Right lobe of liver (tissue), 4 donors: ENCODE data around the gene PHYHD1.
A peak's percentile ranks its signal among the peaks of the same experiment; 100 is the strongest.

Experiments
- POLR2A ChIP-seq: fragments of 450-650 bp; IDR thresholded peaks from one replicate; pipeline ENCODE4 v1.6.1; 2017; ENCODE audit warnings: antibody characterized with exemption, mild to moderate bottlenecking
- TF ChIP-seq, protein P1 (sequence below), 4 donors: fragments of 200-600 bp in 3 of 4; fragments of 450-650 bp in 1 of 4; IDR thresholded peaks; one replicate each; pipeline versions ENCODE4 v1.5.1 to v1.8.0; 2016 to 2022; ENCODE audit warnings: antibody characterized with exemption in 4 of 4, mild to moderate bottlenecking in 2 of 4
- donor health status: DM: no; HTN: no; CAD: no.
- donor health status: DM: no; HTN: no; CAD: no.
- donor health status: DM: no; HTN: yes; CAD: no.

DNA sequence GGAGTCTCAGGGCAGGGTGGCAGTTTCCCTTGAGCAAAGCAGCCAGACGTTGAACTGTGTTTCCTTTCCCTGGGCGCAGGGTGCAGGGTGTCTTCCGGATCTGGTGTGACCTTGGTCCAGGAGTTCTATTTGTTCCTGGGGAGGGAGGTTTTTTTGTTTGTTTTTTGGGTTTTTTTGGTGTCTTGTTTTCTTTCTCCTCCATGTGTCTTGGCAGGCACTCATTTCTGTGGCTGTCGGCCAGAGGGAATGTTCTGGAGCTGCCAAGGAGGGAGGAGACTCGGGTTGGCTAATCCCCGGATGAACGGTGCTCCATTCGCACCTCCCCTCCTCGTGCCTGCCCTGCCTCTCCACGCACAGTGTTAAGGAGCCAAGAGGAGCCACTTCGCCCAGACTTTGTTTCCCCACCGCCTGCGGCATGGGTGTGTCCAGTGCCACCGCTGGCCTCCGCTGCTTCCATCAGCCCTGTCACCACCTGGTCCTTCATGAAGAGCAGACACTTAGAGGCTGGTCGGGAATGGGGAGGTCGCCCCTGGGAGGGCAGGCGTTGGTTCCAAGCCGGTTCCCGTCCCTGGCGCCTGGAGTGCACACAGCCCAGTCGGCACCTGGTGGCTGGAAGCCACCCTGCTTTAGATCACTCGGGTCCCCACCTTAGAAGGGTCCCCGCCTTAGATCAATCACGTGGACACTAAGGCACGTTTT, 3.5 kb upstream of the PHYHD1 start:
- TF ChIP-seq, protein P1, sequence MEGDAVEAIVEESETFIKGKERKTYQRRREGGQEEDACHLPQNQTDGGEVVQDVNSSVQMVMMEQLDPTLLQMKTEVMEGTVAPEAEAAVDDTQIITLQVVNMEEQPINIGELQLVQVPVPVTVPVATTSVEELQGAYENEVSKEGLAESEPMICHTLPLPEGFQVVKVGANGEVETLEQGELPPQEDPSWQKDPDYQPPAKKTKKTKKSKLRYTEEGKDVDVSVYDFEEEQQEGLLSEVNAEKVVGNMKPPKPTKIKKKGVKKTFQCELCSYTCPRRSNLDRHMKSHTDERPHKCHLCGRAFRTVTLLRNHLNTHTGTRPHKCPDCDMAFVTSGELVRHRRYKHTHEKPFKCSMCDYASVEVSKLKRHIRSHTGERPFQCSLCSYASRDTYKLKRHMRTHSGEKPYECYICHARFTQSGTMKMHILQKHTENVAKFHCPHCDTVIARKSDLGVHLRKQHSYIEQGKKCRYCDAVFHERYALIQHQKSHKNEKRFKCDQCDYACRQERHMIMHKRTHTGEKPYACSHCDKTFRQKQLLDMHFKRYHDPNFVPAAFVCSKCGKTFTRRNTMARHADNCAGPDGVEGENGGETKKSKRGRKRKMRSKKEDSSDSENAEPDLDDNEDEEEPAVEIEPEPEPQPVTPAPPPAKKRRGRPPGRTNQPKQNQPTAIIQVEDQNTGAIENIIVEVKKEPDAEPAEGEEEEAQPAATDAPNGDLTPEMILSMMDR (IDR thresholded peaks at IDR 0.05), result no peak
- peak; percentile 80 for TF ChIP-seq POLR2A
